Trophoblast cell (in vitro differentiated cells and primary cell): ENCODE measurements around the gene DRC7.
A peak's percentile ranks its signal among the peaks of the same experiment; 100 is the strongest.

Experiments
- DNase-seq, 2 donors: peaks; one replicate each; pipeline ENCODE4 v3.0.0-alpha.2; 2016
- H2AFZ ChIP-seq: 2 replicates; pipeline ENCODE4 v1.6.1; 2013; ENCODE audit warnings: low read length, moderate library complexity, mild to moderate bottlenecking; ENCODE audit not compliant: insufficient read depth, poor library complexity
- H2AK5ac ChIP-seq: 2 replicates; pipeline ENCODE4 v1.6.1; 2013; ENCODE audit warnings: mild to moderate bottlenecking, low read length
- H2BK120ac ChIP-seq: 2 replicates; pipeline ENCODE4 v1.6.1; 2013; ENCODE audit warnings: low read length, mild to moderate bottlenecking, moderate library complexity; ENCODE audit not compliant: insufficient read depth, poor library complexity
- H2BK12ac ChIP-seq: 2 replicates; pipeline ENCODE4 v1.6.1; 2013; ENCODE audit warnings: mild to moderate bottlenecking, low read length, moderate library complexity
- H2BK5ac ChIP-seq: 2 replicates; pipeline ENCODE4 v1.6.1; 2013; ENCODE audit warnings: low read length, low read depth, moderate library complexity, mild to moderate bottlenecking; ENCODE audit not compliant: poor library complexity
- H3K14ac ChIP-seq: 2 replicates; pipeline ENCODE4 v1.6.1; 2013; ENCODE audit warnings: mild to moderate bottlenecking, low read length
- H3K18ac ChIP-seq: 2 replicates; pipeline ENCODE4 v1.6.1; 2013; ENCODE audit warnings: mild to moderate bottlenecking, low read length
- H3K23ac ChIP-seq: 2 replicates; pipeline ENCODE4 v1.6.1; 2013; ENCODE audit warnings: low read length
- H3K27ac ChIP-seq: 2 replicates; pipeline ENCODE4 v1.5.1; 2013; ENCODE audit warnings: low read depth, mild to moderate bottlenecking, inconsistent platforms, low read length, moderate library complexity
- H3K27me3 ChIP-seq: 2 replicates; pipeline ENCODE4 v1.6.1; 2013; ENCODE audit warnings: inconsistent platforms, mild to moderate bottlenecking, low read length, moderate library complexity; ENCODE audit not compliant: insufficient read depth
- H3K36me3 ChIP-seq, 2 experiments: 1 replicate in 1 of 2; 2 replicates in 1 of 2; pipeline ENCODE4 v1.6.1; 2013; ENCODE audit warnings: low read length in 2 of 2, mild to moderate bottlenecking in 2 of 2, moderate library complexity in 1 of 2; ENCODE audit not compliant: insufficient read depth in 2 of 2, control insufficient read depth in 1 of 2
- H3K4ac ChIP-seq: 2 replicates; pipeline ENCODE4 v1.6.1; 2013; ENCODE audit warnings: low read depth, mild to moderate bottlenecking, low read length, moderate library complexity
- H3K4me1 ChIP-seq, 2 experiments: 1 replicate in 1 of 2; 2 replicates in 1 of 2; pipeline ENCODE4 v1.6.1; 2013; ENCODE audit warnings: low read length in 2 of 2, mild to moderate bottlenecking in 2 of 2, moderate library complexity in 1 of 2; ENCODE audit not compliant: insufficient read depth in 2 of 2, control insufficient read depth in 1 of 2
- H3K4me2 ChIP-seq: 2 replicates; pipeline ENCODE4 v1.6.1; 2013; ENCODE audit warnings: inconsistent platforms, mild to moderate bottlenecking, low read length, moderate library complexity
- H3K4me3 ChIP-seq: 2 replicates; pipeline ENCODE4 v1.5.1; 2013; ENCODE audit warnings: mild to moderate bottlenecking, low read depth, low read length, inconsistent platforms
- H3K79me1 ChIP-seq: one replicate; pipeline ENCODE4 v1.6.1; 2013; ENCODE audit warnings: low read length
- H3K79me2 ChIP-seq: 2 replicates; pipeline ENCODE4 v1.6.1; 2013; ENCODE audit warnings: low read length, mild to moderate bottlenecking; ENCODE audit not compliant: control insufficient read depth, insufficient read depth, poor library complexity
- H3K9ac ChIP-seq: 2 replicates; pipeline ENCODE4 v1.6.1; 2013; ENCODE audit warnings: mild to moderate bottlenecking, low read length
- H3K9me3 ChIP-seq: 2 replicates; pipeline ENCODE4 v1.6.1; 2013; ENCODE audit warnings: low read depth, mild to moderate bottlenecking, control low read depth, inconsistent platforms, low read length; ENCODE audit not compliant: insufficient read depth
- H4K12ac ChIP-seq: 2 replicates; pipeline ENCODE4 v1.6.1; 2013; ENCODE audit warnings: low read depth, mild to moderate bottlenecking, low read length, moderate library complexity
- H4K8ac ChIP-seq: 2 replicates; pipeline ENCODE4 v1.6.1; 2013; ENCODE audit warnings: low read depth, mild to moderate bottlenecking, low read length, moderate library complexity
- H4K91ac ChIP-seq: one replicate; pipeline ENCODE4 v1.6.1; 2013; ENCODE audit warnings: low read depth, mild to moderate bottlenecking, low read length, moderate library complexity
- WGBS: extraction: QIAGEN DNeasy Blood & Tissue Kit; methylation state at CpG from one replicate; pipeline ENCODE4 v1.1.7; 2013; ENCODE audit warnings: missing lambda C conversion rate; ENCODE audit not compliant: insufficient read length, insufficient coverage; ENCODE audit errors: extremely low coverage; 5-methylcytosine and 5-hydroxymethylcytosine counted together

Gene DRC7

GRCh38 chr16:57763285-57764005 lies 68.8 kb downstream of the DRC7 start:
- Histone ChIP-seq H3K79me1 (peaks cover 3% of the 10 kb centered on the region), H3K4me2 (no peak overlapping the region), H2AK5ac (no peak overlapping the region), H3K18ac (no peak overlapping the region), H3K4me1 (peaks cover 26 to 30% of the 10 kb centered on the region in 2 experiments), H3K23ac (no peak overlapping the region), H2AFZ (no peak overlapping the region), H3K27ac (no peak overlapping the region), H3K4me3 (no peak overlapping the region), H3K14ac (no peak overlapping the region), H2BK5ac (no peak overlapping the region), H3K36me3 (peaks cover 50 to 64% of the 10 kb centered on the region in 2 experiments), H2BK12ac (no peak overlapping the region), H3K9me3 (peaks cover 4% of the 10 kb centered on the region), H3K27me3 (no peaks in the 10 kb centered on the region), H4K12ac (no peak overlapping the region), H3K9ac (no peak overlapping the region), H3K4ac (no peak overlapping the region), H3K79me2 (no peaks in the 10 kb centered on the region), H4K91ac (no peak overlapping the region), H4K8ac (no peak overlapping the region), H2BK120ac (no peak overlapping the region)
- DNase-seq: no peak
- WGBS: no CpG with 5 or more reads among the region's 14 CpGs

GRCh38 chr16:57764006-57764340 lies 69.4 kb downstream of the DRC7 start:
- H2BK5ac ChIP-seq: no peak overlapping the region
- H3K27ac ChIP-seq: no peak overlapping the region
- H3K9ac ChIP-seq: no peak overlapping the region
- no peak for DNase-seq
- H2AK5ac ChIP-seq: no peak overlapping the region
- peaks cover 46 to 61% of the 10 kb centered on the region in 2 experiments for H3K36me3 ChIP-seq
- H3K27me3 ChIP-seq: no peaks in the 10 kb centered on the region
- H4K91ac ChIP-seq: no peak overlapping the region
- no peak overlapping the region for H3K4ac ChIP-seq
- H3K9me3 ChIP-seq: peaks cover 4% of the 10 kb centered on the region
- H4K8ac ChIP-seq: no peak overlapping the region
- no peak overlapping the region for H4K12ac ChIP-seq
- no peak overlapping the region for H2AFZ ChIP-seq
- no peak overlapping the region for H3K18ac ChIP-seq
- H3K79me1 ChIP-seq: peaks cover 1% of the 10 kb centered on the region
- peaks cover 20 to 24% of the 10 kb centered on the region in 2 experiments for H3K4me1 ChIP-seq
- no peaks in the 10 kb centered on the region for H3K79me2 ChIP-seq
- H2BK120ac ChIP-seq: no peak overlapping the region
- H2BK12ac ChIP-seq: no peak overlapping the region
- WGBS: no CpG with 5 or more reads among the region's 9 CpGs
- no peak overlapping the region for H3K23ac ChIP-seq
- H3K4me2 ChIP-seq: no peak overlapping the region
- H3K4me3 ChIP-seq: no peak overlapping the region
- H3K14ac ChIP-seq: no peak overlapping the region

GRCh38 chr16:57764341-57765159 lies 69.9 kb downstream of the DRC7 start:
- Histone ChIP-seq H3K36me3 (peaks cover 52 to 65% of the 10 kb centered on the region in 2 experiments), H3K4me2 (no peak overlapping the region), H2AK5ac (no peak overlapping the region), H3K23ac (no peak overlapping the region), H2BK120ac (no peak overlapping the region), H3K79me1 (no peaks in the 10 kb centered on the region), H3K79me2 (no peaks in the 10 kb centered on the region), H3K9ac (no peak overlapping the region), H3K18ac (no peak overlapping the region), H3K4me1 (peaks cover 16 to 20% of the 10 kb centered on the region in 2 experiments), H4K91ac (no peak overlapping the region), H3K9me3 (peaks cover 4% of the 10 kb centered on the region), H4K12ac (no peak overlapping the region), H3K27ac (peak overlapping the region; percentile 1), H3K4ac (no peak overlapping the region), H2BK5ac (no peak overlapping the region), H2AFZ (no peak overlapping the region), H2BK12ac (no peak overlapping the region), H4K8ac (no peak overlapping the region), H3K4me3 (no peak overlapping the region), H3K27me3 (no peaks in the 10 kb centered on the region), H3K14ac (no peak overlapping the region)
- WGBS: no CpG with 5 or more reads among the region's 6 CpGs
- peak; percentile 25 to 55 for DNase-seq

- H3K27me3 ChIP-seq: no peaks in the 10 kb centered on the region
- no peak overlapping the region for H3K27ac ChIP-seq
- H2BK120ac ChIP-seq: no peak overlapping the region
- no peak overlapping the region for H4K8ac ChIP-seq
- H3K4me1 ChIP-seq: peaks cover 9 to 13% of the 10 kb centered on the region in 2 experiments
- no peak overlapping the region for H3K4me3 ChIP-seq
- H3K79me1 ChIP-seq: no peaks in the 10 kb centered on the region
- H2AFZ ChIP-seq: no peak overlapping the region
- peaks cover 4% of the 10 kb centered on the region for H3K9me3 ChIP-seq
- no peak overlapping the region for H4K91ac ChIP-seq
- no peak overlapping the region for H4K12ac ChIP-seq
- H2BK12ac ChIP-seq: no peak overlapping the region
- H3K18ac ChIP-seq: no peak overlapping the region
- DNase-seq: no peak
- H2AK5ac ChIP-seq: no peak overlapping the region
- WGBS: no CpG with 5 or more reads among the region's 17 CpGs
- no peak overlapping the region for H3K14ac ChIP-seq
- no peak overlapping the region for H2BK5ac ChIP-seq
- peaks cover 57 to 69% of the 10 kb centered on the region in 2 experiments for H3K36me3 ChIP-seq
- H3K79me2 ChIP-seq: no peaks in the 10 kb centered on the region
- no peak overlapping the region for H3K4ac ChIP-seq
- H3K4me2 ChIP-seq: no peak overlapping the region
- no peak overlapping the region for H3K23ac ChIP-seq
- H3K9ac ChIP-seq: no peak overlapping the region
Measured at GRCh38 chr16:57765160-57765728, 70.6 kb downstream of the DRC7 start.
